Dedifferentiated amniotic fluid mesenchymal stem cell (primary cell): ENCODE results near the gene CBFA2T2.

Experiments
- DNase-seq: peaks from one replicate; pipeline ENCODE4 v3.0.0-alpha.2; 2016; ENCODE audit errors: extremely low spot score

Gene CBFA2T2

GRCh38 chr20:33666293-33667244, 176.7 kb downstream of the CBFA2T2 start, which contains the start of gene ACTL10:
Gene ACTL10 (plus strand): TSS chr20:33666943. CDS start chr20:33667498, 555 bp downstream.
- peak; percentile 97 for DNase-seq

- DNase-seq: no peak
Observed at GRCh38 chr20:33667245-33667675, 177.4 kb downstream of the CBFA2T2 start.

- DNase-seq: peak; percentile 63
Observed at GRCh38 chr20:33667676-33668465, 178.0 kb downstream of the CBFA2T2 start.

- no peak for DNase-seq
Observed at GRCh38 chr20:33668466-33669155, 178.7 kb downstream of the CBFA2T2 start.

- no peak for DNase-seq
Observed at GRCh38 chr20:33669224-33669623, 179.3 kb downstream of the CBFA2T2 start.

- no peak for DNase-seq
Observed at GRCh38 chr20:33669873-33670640, 180.2 kb downstream of the CBFA2T2 start.

- DNase-seq: no peak
Observed at GRCh38 chr20:33670715-33671499, 181.0 kb downstream of the CBFA2T2 start.

GRCh38 chr20:33671573-33672288, 181.8 kb downstream of the CBFA2T2 start:
- no peak for DNase-seq

GRCh38 chr20:33672426-33673113, 182.7 kb downstream of the CBFA2T2 start:
- no peak for DNase-seq

GRCh38 chr20:33673114-33673409, 183.2 kb downstream of the CBFA2T2 start:
- no peak for DNase-seq

- no peak for DNase-seq
Observed at GRCh38 chr20:33673410-33674293, 183.8 kb downstream of the CBFA2T2 start.

- DNase-seq: peak; percentile 30
Observed at GRCh38 chr20:33674294-33675135, 184.6 kb downstream of the CBFA2T2 start, which contains the start of gene NECAB3. Gene NECAB3 (minus strand): TSS chr20:33674428. CDS start chr20:33674352, 76 bp downstream.

GRCh38 chr20:33675136-33675959, 185.5 kb downstream of the CBFA2T2 start:
- no peak for DNase-seq

- DNase-seq: no peak
Observed at GRCh38 chr20:33676121-33676520, 186.2 kb downstream of the CBFA2T2 start.

GRCh38 chr20:33676652-33677645, 187.1 kb downstream of the CBFA2T2 start:
- no peak for DNase-seq
